HepG2 (cell line): Measurements from ENCODE around the gene AHSP. TPM values are rescaled to one million over a fixed set of nuclear protein-coding genes. Genes with fewer than 3 reads are reported as not detected.

Experiments used
- ADNP ChIP-seq: sonication (generic); formaldehyde crosslinking; IDR thresholded peaks from 2 replicates; pipeline ENCODE4 v1.4.0; 2020; ENCODE audit warnings: missing genetic modification reagents
- AKAP8 ChIP-seq: sonication (generic); formaldehyde crosslinking; IDR thresholded peaks from 2 replicates; pipeline ENCODE4 v1.5.1; 2020; ENCODE audit warnings: mild to moderate bottlenecking, missing genetic modification reagents
- ATM ChIP-seq: fragments of 450-650 bp; IDR thresholded peaks from 2 replicates; pipeline ENCODE4 v1.7.1; 2017; ENCODE audit warnings: mild to moderate bottlenecking, borderline replicate concordance
- DR1 ChIP-seq: sonication (generic); formaldehyde crosslinking; IDR thresholded peaks from 2 replicates; pipeline ENCODE4 v1.8.0; 2021; ENCODE audit warnings: mild to moderate bottlenecking, missing genetic modification reagents, inconsistent platforms
- HNRNPUL1 ChIP-seq: fragments of 200-400 bp; formaldehyde crosslinking; IDR thresholded peaks from 2 replicates; pipeline ENCODE4 v1.6.1; 2017; ENCODE audit warnings: low read depth, mild to moderate bottlenecking, low read length, moderate library complexity
- KDM6A ChIP-seq: IDR thresholded peaks from 2 replicates; pipeline ENCODE4 v1.6.1; 2016; ENCODE audit warnings: low read depth
- MTF1 ChIP-seq: sonication (generic); formaldehyde crosslinking; IDR thresholded peaks from 2 replicates; pipeline ENCODE4 v1.5.0; 2020; ENCODE audit warnings: missing genetic modification reagents
- NFYB ChIP-seq: sonication (generic); formaldehyde crosslinking; IDR thresholded peaks from 2 replicates; pipeline ENCODE4 v1.4.0; 2020; ENCODE audit warnings: missing genetic modification reagents
- SCMH1 ChIP-seq: sonication (generic); formaldehyde crosslinking; IDR thresholded peaks from 2 replicates; pipeline ENCODE4 v1.9.0; 2021; ENCODE audit warnings: missing genetic modification reagents, mild to moderate bottlenecking, borderline replicate concordance
- ZNF350 ChIP-seq: sonication (generic); formaldehyde crosslinking; IDR thresholded peaks from 2 replicates; pipeline ENCODE4 v1.4.0; 2020; ENCODE audit warnings: mild to moderate bottlenecking, low read depth, missing genetic modification reagents, borderline replicate concordance
- ZNF558 ChIP-seq: sonication (generic); formaldehyde crosslinking; IDR thresholded peaks from 2 replicates; pipeline ENCODE4 v1.9.0; 2022; ENCODE audit warnings: mild to moderate bottlenecking, missing genetic modification reagents, borderline replicate concordance
- polyA plus RNA-seq, 8 experiments: library from polyadenylated mRNA; depleted of rRNA in 3 of 8; stranded (reverse) in 7 of 8; unstranded in 1 of 8; fragments of >200 nt; fragmentation: Illumina TruSeq in 4 of 8; extraction: Trizol in 4 of 8; gene quantifications; 2 replicates each; pipeline versions ENCODE4 v1.2.1 to v1.2.3, GENCODE V29; 2011 to 2016; ENCODE audit warnings: low read depth in 4 of 8, missing spikeins in 1 of 8, mixed read lengths in 1 of 8; ENCODE audit not compliant: insufficient read depth in 1 of 8
- total RNA-seq, 5 experiments: library from RNA; depleted of rRNA; stranded (reverse); fragments of >200 nt; fragmentation: Illumina TruSeq; extraction: Trizol; gene quantifications; 2 replicates each; pipeline ENCODE4 v1.2.3, GENCODE V29; 2016; ENCODE audit warnings: low read depth in 1 of 5
- TF ChIP-seq, protein P1 (sequence below): sonication (generic); formaldehyde crosslinking; IDR thresholded peaks from 2 replicates; pipeline ENCODE4 v1.4.0; 2020; ENCODE audit warnings: missing genetic modification reagents
- TF ChIP-seq, protein P2 (sequence below): sonication (generic); formaldehyde crosslinking; IDR thresholded peaks from 2 replicates; pipeline ENCODE4 v1.5.0; 2020; ENCODE audit warnings: missing genetic modification reagents
- TF ChIP-seq, protein P3 (sequence below): sonication (generic); formaldehyde crosslinking; IDR thresholded peaks from 2 replicates; pipeline ENCODE4 v1.4.0; 2020; ENCODE audit warnings: mild to moderate bottlenecking, low read depth, missing genetic modification reagents
- TF ChIP-seq, protein P4 (sequence below): sonication (generic); formaldehyde crosslinking; IDR thresholded peaks from 2 replicates; pipeline ENCODE4 v1.4.0; 2020; ENCODE audit warnings: missing genetic modification reagents, borderline replicate concordance
- TF ChIP-seq, protein P5 (sequence below): sonication (generic); formaldehyde crosslinking; conservative IDR thresholded peaks from 2 replicates; pipeline ENCODE4 v1.4.0; 2020; ENCODE audit warnings: missing genetic modification reagents

The AHSP gene
- total and polyA plus RNA-seq, 2 of the 13 experiments (the other 11 are each of a cell fraction or from before 2014, with no cell fraction given), result not detected

DNA sequence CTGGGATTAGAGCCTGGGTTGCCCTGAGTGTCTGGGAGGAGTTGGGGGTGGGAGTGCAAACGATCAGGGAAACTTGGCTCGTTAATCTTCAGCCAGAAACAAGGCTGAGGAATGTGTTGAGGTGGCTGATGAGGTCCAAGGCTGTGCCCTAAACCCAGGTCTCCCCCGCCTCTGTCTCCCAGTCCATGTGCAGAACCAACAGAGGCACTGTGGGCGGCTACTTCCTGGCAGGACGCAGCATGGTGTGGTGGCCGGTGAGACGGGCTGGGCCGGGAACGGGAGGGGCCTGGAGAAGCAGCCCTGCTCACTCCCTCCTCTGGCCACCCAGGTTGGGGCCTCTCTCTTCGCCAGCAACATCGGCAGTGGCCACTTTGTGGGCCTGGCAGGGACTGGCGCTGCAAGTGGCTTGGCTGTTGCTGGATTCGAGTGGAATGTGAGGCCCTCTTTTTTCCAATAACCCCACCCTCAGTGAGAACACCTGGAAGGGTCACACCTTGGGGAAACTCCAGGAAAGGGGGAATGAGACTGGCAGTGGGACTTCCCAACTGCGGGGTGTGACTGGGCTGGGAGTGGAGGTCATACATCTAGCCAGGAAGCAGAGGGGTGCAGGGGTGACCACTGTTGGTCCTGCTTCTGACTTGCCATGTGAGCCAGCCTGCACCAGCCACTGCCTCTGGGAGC, 43.1 kb upstream of the AHSP start (continued):
- TF ChIP-seq, protein P1, sequence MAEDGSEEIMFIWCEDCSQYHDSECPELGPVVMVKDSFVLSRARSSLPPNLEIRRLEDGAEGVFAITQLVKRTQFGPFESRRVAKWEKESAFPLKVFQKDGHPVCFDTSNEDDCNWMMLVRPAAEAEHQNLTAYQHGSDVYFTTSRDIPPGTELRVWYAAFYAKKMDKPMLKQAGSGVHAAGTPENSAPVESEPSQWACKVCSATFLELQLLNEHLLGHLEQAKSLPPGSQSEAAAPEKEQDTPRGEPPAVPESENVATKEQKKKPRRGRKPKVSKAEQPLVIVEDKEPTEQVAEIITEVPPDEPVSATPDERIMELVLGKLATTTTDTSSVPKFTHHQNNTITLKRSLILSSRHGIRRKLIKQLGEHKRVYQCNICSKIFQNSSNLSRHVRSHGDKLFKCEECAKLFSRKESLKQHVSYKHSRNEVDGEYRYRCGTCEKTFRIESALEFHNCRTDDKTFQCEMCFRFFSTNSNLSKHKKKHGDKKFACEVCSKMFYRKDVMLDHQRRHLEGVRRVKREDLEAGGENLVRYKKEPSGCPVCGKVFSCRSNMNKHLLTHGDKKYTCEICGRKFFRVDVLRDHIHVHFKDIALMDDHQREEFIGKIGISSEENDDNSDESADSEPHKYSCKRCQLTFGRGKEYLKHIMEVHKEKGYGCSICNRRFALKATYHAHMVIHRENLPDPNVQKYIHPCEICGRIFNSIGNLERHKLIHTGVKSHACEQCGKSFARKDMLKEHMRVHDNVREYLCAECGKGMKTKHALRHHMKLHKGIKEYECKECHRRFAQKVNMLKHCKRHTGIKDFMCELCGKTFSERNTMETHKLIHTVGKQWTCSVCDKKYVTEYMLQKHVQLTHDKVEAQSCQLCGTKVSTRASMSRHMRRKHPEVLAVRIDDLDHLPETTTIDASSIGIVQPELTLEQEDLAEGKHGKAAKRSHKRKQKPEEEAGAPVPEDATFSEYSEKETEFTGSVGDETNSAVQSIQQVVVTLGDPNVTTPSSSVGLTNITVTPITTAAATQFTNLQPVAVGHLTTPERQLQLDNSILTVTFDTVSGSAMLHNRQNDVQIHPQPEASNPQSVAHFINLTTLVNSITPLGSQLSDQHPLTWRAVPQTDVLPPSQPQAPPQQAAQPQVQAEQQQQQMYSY (CRISPR knock-in tag), result no peak; the same call in 1 of the 2 replicates
- TF ChIP-seq, protein P2, sequence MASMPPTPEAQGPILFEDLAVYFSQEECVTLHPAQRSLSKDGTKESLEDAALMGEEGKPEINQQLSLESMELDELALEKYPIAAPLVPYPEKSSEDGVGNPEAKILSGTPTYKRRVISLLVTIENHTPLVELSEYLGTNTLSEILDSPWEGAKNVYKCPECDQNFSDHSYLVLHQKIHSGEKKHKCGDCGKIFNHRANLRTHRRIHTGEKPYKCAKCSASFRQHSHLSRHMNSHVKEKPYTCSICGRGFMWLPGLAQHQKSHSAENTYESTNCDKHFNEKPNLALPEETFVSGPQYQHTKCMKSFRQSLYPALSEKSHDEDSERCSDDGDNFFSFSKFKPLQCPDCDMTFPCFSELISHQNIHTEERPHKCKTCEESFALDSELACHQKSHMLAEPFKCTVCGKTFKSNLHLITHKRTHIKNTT, result no peak
- TF ChIP-seq, protein P3, sequence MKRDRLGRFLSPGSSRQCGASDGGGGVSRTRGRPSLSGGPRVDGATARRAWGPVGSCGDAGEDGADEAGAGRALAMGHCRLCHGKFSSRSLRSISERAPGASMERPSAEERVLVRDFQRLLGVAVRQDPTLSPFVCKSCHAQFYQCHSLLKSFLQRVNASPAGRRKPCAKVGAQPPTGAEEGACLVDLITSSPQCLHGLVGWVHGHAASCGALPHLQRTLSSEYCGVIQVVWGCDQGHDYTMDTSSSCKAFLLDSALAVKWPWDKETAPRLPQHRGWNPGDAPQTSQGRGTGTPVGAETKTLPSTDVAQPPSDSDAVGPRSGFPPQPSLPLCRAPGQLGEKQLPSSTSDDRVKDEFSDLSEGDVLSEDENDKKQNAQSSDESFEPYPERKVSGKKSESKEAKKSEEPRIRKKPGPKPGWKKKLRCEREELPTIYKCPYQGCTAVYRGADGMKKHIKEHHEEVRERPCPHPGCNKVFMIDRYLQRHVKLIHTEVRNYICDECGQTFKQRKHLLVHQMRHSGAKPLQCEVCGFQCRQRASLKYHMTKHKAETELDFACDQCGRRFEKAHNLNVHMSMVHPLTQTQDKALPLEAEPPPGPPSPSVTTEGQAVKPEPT (CRISPR knock-in tag), result no peak
- TF ChIP-seq KDM6A (CRISPR knock-in tag), result no peak
- TF ChIP-seq ATM, result no peak
- TF ChIP-seq ADNP (CRISPR knock-in tag), result no peak
- TF ChIP-seq, protein P4, sequence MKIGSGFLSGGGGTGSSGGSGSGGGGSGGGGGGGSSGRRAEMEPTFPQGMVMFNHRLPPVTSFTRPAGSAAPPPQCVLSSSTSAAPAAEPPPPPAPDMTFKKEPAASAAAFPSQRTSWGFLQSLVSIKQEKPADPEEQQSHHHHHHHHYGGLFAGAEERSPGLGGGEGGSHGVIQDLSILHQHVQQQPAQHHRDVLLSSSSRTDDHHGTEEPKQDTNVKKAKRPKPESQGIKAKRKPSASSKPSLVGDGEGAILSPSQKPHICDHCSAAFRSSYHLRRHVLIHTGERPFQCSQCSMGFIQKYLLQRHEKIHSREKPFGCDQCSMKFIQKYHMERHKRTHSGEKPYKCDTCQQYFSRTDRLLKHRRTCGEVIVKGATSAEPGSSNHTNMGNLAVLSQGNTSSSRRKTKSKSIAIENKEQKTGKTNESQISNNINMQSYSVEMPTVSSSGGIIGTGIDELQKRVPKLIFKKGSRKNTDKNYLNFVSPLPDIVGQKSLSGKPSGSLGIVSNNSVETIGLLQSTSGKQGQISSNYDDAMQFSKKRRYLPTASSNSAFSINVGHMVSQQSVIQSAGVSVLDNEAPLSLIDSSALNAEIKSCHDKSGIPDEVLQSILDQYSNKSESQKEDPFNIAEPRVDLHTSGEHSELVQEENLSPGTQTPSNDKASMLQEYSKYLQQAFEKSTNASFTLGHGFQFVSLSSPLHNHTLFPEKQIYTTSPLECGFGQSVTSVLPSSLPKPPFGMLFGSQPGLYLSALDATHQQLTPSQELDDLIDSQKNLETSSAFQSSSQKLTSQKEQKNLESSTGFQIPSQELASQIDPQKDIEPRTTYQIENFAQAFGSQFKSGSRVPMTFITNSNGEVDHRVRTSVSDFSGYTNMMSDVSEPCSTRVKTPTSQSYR (CRISPR knock-in tag), result peak; percentile 44; the same call in 1 of the 2 replicates
- TF ChIP-seq ZNF350 (CRISPR knock-in tag), result peak; percentile 54
- no peak; the same call in 1 of the 2 replicates for TF ChIP-seq ZNF558 (CRISPR knock-in tag)
- no peak for TF ChIP-seq NFYB
- TF ChIP-seq, protein P5, sequence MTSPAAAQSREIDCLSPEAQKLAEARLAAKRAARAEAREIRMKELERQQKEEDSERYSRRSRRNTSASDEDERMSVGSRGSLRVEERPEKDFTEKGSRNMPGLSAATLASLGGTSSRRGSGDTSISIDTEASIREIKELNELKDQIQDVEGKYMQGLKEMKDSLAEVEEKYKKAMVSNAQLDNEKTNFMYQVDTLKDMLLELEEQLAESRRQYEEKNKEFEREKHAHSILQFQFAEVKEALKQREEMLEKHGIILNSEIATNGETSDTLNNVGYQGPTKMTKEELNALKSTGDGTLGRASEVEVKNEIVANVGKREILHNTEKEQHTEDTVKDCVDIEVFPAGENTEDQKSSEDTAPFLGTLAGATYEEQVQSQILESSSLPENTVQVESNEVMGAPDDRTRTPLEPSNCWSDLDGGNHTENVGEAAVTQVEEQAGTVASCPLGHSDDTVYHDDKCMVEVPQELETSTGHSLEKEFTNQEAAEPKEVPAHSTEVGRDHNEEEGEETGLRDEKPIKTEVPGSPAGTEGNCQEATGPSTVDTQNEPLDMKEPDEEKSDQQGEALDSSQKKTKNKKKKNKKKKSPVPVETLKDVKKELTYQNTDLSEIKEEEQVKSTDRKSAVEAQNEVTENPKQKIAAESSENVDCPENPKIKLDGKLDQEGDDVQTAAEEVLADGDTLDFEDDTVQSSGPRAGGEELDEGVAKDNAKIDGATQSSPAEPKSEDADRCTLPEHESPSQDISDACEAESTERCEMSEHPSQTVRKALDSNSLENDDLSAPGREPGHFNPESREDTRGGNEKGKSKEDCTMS, result no peak
- no peak; the same call in 1 of the 2 replicates for TF ChIP-seq DR1 (CRISPR knock-in tag)
- no peak for TF ChIP-seq MTF1 (CRISPR knock-in tag)
- no peak for TF ChIP-seq HNRNPUL1
- no peak for TF ChIP-seq SCMH1
- TF ChIP-seq AKAP8 (CRISPR knock-in tag), result no peak; the same call in 1 of the 2 replicates
